Dermis microvascular lymphatic vessel endothelial cell (primary cell): ENCODE data around the gene ARMC9. TPM values are rescaled to one million over a fixed set of nuclear protein-coding genes. Genes with fewer than 3 reads are reported as not detected.
"Not testable (repeated sequence)": the region's sequence is repeated elsewhere in the genome, so short reads cannot be mapped to it uniquely, and the experiment has no call there.

Source experiments
- DNase-seq, 2 donors: peaks; one replicate each; pipeline versions ENCODE4 v3.0.0 to v3.0.0-alpha.2; 2010; ENCODE audit warnings: low read depth in 2 of 2
- total RNA-seq: library from RNA; depleted of rRNA; stranded (reverse); fragments of >200 nt; gene quantifications from 2 replicates; pipeline ENCODE4 v1.2.1, GENCODE V29; 2014

Gene ARMC9, protein sequence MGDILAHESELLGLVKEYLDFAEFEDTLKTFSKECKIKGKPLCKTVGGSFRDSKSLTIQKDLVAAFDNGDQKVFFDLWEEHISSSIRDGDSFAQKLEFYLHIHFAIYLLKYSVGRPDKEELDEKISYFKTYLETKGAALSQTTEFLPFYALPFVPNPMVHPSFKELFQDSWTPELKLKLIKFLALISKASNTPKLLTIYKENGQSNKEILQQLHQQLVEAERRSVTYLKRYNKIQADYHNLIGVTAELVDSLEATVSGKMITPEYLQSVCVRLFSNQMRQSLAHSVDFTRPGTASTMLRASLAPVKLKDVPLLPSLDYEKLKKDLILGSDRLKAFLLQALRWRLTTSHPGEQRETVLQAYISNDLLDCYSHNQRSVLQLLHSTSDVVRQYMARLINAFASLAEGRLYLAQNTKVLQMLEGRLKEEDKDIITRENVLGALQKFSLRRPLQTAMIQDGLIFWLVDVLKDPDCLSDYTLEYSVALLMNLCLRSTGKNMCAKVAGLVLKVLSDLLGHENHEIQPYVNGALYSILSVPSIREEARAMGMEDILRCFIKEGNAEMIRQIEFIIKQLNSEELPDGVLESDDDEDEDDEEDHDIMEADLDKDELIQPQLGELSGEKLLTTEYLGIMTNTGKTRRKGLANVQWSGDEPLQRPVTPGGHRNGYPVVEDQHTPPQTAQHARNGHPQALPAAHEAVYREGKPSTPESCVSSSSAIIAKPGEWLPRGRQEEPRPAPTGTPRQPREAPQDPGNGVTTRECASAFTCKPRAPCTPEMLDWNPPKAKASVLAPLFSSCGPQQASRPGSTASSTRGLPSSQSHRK
- 6.0 and 7.2 TPM in 2 replicates for total RNA-seq

DNA sequence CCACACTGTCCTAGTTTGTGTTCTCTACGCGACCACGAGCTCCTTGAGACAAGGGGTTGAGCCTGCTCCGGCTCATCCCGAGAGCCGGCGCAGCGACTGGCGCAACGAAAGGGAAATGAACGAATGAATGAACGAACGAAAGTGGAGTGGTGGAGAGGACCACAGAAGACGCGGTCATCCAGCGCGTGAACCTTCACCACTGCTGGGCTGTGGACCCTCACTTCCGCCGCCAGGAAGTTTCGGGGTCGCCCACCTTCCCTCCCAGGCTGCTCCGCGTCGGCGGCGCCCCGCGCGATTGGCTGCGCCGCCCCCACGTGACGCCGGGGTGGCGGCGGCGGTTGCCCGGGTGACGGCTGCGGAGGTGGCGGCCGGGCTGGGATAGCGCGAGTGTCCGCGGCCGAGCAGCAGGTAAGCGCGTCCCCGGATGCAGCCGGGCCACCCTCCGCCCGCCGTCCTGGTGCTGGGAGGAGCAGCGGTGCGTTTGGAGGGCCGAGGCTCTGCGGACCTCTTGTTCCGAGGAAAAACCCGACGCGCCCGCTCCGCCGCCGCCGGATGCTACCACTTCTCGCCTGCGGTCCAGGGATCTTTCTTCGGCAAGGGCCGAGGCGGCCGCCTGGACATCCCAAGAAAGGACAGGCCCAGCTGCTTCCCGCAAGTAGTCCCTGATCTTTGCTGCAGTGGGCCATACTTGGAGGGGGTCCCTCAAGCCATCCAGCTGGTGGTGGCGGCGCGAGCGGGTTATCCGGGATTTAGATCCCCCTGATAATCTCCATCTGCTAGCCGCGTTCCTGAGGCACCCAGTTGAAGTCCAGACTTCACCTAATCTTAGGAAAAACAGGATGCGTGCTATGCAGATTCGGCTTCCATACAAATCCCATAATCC lies at the start of gene ARMC9:
TSS of gene ARMC9 (plus strand) at position 341 of the 883 bp plus-strand sequence. CDS start 7,608 bp downstream, outside the sequence.
- DNase-seq: peak in 1 of 2 donors; percentile 48

DNA sequence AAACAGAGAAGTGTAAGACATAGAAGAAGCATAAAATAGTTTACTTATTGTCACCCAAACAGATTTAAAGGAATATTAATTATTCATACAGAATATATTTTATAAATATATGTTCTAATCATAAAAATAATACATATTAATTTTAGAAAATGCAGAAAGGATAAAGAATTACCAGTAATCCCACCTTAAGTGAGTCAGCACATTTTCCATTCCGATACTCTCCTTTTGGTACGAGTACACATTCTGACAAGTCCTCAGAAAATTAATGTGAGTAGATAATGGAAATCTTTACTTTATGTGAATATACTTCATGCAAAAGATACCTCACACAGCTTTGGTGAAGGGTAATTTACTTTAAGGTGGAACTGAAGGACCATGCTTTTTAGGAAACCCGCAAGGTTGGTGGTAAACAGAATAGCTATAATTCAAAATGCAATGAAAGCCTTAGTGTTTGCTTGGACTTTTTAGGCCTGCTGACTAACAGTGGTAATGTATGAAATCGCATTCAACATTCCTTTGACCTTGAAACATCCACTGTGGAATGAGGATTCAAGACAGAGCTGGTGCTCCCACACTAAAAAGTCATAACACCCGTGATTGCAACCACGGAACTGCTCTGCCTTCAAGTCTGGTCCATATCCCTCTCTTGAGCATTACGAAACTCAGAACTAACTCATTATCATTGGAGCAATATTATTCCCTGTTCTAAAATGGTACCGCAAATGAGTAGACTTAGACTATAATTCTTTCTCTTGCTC lies 45.5 kb upstream of the ARMC9 start:
- no peak for DNase-seq

DNA sequence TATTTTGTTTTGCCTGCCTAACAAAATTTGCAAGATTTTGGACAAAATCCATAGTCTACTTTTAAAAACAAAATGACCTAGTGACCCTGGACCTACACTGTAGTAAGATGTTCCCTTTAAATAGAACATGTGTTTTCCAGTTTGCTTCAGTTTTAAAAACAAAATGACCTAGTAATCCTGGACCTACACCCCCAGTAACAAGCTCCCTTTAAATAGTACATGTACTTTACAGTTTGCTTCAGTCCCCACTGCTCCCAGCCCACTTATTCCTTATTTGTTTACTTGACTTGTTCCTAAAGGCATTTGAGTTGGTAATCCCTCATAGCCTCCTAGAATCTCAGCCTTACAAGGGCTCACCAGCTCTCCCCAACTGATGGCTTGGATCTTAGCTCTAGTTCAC lies 39.1 kb upstream of the ARMC9 start:
- no peak for DNase-seq

DNA sequence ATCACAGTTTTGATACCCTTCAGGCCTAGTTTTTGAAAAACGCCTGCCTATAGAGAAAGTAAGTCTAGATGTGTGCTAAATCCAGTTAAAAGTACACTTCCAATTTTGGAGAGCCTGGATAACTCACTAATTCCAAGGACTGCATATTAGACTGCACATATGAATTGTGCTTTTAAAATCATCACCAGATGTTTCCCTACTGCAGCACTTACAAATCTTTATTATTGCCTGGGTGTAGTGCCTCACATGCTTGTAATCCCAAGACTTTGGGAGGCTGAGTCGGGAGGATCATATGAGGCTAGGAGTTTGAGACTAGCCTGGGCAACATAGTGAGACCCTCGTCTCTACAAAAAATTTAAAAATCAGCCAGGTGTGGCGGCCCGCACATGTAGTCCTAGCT lies 37.7 kb upstream of the ARMC9 start:
- no peak for DNase-seq

DNA sequence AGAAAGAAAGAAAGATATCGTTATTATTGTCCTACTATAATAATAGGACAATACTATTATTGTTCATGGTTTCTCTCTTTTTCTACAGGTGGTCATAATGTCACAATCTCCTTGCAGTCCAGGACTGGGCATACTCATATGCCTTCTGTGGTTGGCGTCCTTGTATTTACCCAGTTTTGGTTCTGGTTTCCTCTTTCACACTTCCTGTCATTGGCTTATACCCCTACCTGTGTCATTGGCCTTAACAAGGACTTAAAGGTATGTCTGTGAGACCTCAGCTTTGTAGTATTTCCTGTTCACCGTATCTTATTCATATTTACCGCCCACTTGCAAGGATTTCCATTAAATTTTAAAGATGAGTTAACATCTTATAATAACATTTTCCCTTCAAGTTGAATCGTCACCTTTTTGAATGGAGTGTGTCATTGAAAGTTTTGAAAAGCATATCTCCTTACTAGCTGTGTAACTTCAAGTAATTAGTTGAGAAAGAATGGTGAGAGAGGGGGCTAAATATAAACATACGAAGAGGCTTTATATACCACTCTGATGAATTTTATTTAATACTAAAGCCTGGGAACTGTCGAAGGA lies 37.1 kb upstream of the ARMC9 start:
- DNase-seq: peak in 1 of 2 donors; percentile 9

DNA sequence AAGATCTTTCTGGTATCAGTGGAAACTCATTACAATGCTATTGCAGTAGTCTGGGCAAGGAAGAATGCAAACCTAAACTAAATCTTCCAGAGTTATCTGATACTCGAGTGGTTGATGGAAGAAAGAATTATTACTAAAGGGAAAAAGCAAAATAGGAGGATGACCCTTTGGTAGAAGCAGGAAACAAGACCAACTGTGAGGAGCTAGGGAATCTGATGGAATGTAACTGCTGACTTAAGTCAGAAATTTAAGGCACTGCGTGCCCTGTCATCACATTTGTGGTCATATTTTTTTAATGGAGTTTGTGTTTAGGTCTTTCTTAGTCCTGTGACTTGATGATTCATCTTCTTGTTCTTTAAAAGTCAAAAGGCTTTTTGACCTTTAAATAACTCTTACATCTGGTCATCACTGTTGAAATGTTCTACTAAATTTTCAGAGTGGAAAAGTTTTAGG lies 36.5 kb upstream of the ARMC9 start:
- DNase-seq: peak in 1 of 2 donors; percentile 89

DNA sequence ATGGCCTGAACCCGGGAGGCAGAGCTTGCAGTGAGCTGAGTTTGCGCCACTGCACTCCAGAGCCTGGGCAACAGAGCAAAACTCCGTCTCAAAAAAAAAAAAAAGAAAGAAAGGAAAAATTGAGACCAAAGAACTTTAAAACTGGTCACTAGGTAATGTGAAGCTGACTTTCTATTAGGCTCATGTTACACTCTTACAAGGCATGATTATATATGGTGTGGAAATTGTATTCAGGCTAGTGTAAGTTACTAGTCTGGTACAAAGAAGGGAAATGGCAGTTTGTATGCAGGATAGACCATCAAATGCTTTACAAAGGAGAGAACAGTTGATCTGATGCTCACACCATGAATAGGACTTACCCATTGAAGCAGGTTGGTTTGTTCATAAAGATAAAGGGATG lies 35.4 kb upstream of the ARMC9 start:
- no peak for DNase-seq

DNA sequence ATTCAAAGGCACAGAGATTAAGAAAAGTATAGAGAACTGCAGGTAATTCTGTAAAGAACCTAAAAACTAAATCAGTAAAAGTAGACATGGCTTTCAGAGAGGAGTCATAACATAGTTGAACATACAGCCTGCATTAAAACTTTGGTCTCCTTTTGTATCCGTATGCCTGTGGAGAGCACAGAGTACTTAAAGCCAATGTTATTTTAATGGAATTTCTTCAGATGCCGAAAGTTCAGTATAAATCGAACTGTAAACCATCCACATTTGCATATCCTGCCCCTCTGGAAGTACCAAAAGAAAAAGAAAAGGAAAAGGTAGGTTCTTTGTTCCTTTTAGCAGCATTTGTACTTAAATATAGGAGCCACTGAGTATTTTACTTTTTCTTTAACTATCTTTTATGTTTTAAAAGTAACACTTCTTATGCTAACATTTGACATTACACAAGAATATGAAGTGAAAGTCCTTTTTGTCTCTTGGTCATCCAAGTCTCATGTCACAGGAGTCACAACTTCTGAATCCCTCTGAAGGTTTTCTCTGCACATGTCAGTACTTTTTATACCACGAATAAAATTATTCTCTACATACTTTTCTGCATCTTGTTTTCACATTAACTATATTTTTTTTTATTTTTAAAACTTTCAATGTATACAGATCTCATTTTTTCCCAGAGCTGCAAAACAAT lies 34.9 kb upstream of the ARMC9 start:
- DNase-seq: no peak

DNA sequence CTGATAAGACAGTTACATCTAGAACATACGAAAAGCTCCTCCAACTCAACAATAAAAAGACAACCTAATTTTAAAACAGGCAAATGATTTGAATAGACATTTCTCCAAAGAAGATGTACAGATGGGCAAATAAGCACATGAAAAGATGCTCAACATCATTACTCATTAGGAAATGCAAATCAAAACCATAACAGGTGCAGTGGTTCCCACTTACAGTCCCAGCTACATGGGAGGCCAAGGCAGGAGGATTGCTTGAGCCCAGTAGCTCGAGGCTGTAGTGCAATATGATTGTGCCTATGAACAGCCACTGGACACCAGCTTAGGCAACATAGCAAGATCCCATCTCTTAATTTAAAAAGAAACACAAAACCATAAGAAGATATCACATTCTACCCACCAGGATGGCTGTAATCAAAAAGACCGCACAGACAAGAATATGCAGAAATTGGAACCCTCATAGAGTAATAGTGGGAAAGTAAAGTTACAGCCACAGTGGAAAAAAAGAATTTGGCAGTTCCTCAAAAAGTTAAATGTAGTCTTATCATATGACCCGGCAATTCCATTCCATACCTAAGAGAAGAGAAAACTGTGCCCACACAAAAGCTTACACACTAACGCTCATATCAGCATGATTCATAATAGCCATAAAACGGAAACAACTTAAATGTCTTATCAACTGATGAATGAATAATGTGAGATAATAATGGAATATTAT lies 30.5 kb upstream of the ARMC9 start:
- DNase-seq: peak; percentile 26 to 79

DNA sequence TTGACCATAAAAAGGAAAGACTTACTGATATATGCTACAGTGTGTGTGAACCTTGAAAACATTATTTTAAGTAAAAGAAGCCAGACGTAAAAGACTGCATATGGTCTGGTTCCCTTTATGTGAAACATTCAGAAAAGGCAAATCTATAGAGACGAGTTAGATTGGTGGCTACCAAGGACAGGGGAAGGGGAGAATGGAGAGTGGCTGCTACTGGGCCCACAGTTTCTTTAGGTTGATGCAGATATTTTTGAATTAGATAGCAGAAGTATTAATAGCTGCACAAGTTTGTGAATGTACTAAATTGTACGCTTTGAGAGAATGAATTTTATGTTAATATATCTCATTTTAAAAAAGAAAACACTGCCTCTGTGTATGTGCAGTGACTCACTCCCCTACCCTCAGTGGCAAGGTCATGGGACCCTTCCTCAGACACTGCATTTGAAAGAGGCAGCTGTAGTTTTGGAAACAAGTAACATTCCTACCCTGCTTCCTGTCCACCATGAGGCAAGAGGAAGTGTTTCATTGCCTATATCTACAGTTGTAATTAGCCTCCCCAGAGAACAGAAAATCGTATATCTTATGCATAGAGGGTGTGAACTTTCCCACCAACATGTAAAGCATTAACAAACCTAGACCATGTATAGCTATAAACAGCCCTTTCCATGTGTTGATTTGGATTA lies 29.8 kb upstream of the ARMC9 start:
- peak; percentile 27 to 74 for DNase-seq

DNA sequence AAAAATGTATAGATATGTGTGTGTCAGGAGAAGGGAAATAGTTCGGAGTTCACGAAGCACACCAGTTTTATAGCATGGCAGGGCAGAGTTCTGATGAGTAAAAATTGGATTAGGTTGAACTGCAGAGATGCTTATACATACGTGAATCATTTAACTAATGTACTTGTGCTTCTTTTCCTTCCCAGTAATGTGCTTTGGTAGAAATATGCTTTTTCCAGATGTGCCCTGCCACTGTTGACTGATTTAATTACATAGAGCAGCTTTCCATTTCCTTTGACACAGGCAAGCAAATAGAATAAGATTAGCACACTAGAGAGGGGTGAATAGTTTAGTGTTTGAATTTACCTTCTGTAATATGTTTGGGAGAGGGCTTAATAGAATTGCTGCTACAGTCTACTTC lies 28.9 kb upstream of the ARMC9 start:
- DNase-seq: no peak

DNA sequence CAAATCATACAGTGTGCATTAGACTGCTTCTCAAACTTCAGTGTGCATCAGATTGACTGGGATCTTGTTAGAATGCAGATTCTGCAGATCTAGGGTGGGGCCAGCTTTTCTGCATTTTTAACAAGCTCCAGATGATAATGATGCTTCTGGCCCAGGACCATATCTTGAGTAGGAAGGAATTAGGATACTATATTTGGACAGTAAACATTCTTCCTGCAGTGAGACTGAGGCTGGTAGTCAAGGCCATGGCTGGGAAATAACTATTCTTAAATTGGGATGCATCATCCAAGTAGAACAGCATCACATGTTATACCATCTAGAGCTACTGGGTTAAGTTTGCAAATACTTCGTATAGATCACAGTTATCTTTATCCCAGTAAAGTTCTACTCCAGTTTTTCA lies 28.4 kb upstream of the ARMC9 start:
- DNase-seq: no peak

DNA sequence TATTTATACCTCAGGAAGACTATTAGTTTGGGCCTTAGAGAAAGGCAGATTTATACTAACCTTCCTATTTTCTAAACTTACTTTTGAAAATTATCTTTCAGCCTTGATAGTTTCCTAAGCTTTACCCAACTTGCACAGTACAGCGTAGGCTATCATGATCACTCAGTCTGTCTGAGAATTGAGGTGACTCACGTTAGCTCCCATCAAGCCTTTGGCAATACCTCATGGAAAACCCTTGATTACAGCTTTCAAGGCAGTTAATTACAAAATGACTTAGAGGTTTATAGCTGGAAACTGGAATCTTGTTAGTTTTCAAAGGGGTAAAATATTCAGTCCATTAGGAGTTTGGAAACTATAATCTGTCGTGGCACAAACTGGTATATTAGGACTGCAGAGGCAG lies 26.4 kb upstream of the ARMC9 start:
- no peak for DNase-seq

DNA sequence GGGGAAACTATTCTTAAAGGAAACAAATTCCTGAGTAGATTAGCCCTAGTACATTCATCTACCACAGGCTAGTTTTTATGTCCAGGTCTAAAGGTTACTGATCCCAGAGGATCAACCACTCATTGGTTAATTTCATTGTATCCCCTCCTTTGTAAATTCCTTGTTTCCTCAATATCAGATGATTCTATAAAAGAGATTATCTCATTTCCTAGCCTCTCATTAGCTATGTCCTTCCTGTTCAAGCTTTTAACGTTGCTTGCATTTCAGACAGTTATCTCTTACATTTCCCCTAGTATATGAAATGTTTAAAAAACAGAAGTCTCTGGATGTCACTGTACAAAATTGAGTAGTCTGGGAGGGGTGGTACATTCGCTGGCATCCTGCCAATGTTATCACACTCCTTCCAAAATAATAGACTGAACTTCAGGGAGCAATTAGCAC lies 24.2 kb upstream of the ARMC9 start:
- peak in 1 of 2 donors; percentile 24 for DNase-seq

DNA sequence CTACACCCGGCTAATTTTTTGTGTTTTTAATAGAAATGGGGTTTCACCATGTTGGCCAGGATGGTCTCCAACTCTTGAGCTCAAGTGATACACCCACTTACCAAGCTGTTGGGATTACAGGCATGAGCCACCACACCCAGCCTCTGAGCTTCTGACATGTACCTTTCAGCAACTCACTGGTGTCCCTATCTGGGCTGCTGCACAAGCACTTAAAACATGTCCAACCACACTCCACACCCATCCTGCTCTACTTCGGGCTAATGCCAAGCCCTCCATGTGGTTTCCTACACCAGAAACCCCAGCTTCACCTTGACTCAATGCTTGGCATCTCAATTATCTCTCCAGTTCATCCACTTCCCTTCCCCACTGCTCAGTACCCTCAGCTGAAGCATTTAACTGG lies 22.4 kb upstream of the ARMC9 start:
- DNase-seq: no peak

DNA sequence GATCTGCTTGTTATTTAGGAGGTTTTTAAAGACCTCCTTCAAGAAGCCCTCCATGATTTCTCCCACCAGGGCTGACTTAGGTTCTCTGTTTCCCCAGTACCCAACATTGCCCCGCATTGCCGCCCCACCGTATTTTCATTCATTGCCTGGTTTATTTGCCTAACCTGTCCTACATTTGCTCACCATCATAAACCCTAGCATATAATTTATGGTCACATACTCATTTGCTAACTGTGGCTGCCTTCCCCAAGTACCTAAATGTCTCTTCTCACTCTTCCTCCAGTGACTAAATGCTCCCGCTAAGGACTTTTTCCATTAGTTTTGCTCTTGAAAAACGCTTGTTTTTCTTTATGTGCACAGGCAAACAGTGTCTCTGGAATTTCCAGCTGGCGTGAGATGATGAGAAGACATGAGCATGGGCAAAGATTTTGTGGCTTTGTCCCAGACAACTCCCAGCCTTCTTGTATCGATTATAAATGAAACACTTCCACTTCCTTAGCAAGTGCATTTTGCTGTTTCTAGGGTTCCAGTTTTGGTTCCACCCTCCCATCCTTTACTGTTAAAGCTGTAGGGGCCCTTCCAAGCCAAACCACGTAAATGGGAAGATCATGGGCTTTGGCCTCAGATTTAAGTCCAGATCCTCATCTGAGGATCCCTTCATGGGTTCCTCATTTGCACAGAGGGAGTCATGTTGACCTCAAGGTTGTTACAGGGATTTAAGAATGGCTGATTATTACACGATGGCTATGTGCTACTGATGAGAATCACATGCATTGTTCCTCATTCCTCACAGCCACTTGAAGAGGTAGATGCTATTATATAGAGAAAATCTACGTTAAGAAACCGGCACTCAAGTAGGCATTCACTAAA lies 21.0 kb upstream of the ARMC9 start:
- DNase-seq: no peak

DNA sequence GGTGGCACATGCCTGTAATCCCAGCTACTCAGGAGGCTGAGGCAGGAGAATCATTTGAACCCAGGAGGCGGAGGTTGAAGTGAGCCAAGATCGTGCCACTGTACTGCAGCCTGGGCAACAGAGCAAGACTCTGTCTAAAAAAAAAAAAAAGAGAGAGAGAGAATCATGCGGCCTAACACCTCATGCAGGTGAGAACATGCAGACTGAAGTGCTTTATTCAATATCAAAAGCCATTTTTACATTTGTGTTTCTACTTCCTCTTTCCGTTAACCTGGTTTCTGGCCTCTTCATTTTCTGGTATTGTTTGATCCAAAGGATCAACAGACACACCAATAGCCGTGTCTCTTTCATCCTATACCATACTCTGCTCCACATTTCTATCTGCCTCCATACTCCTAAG lies 19.6 kb upstream of the ARMC9 start:
- DNase-seq: not testable (repeated sequence)
